HEK293 (cell line): ENCODE results near the gene TMEM63B.
A peak's percentile ranks its signal among the peaks of the same experiment; 100 is the strongest.

Experiments used
- CTCF ChIA-PET: fragments of 350-600 bp; formaldehyde crosslinking; extraction: SDS; loops from one replicate; lab custom pipeline; 2021; ENCODE audit warnings: antibody characterized with exemption; lab: Yijun Ruan, JAX
- POLR2A ChIA-PET: fragments of 300-600 bp; formaldehyde crosslinking; extraction: SDS; loops from one replicate; lab custom pipeline; 2020; ENCODE audit warnings: antibody characterized with exemption, inconsistent platforms; lab: Yijun Ruan, JAX
- H3K27ac ChIP-seq: fragments of 200-500 bp; sonication (Bioruptor generic); 2 replicates; pipeline ENCODE4 v1.5.1; 2014; ENCODE audit warnings: low read depth, low read length, control low read depth, inconsistent platforms; ENCODE audit errors: extremely low read depth
- H3K36me3 ChIP-seq, 2 experiments: fragments of 200-500 bp in 1 of 2; sonication (Bioruptor generic) in 1 of 2; 1 replicate in 1 of 2; 2 replicates in 1 of 2; pipeline ENCODE4 v1.5.1; 2014 to 2017; ENCODE audit warnings: inconsistent platforms in 2 of 2, low read length in 2 of 2; ENCODE audit not compliant: control insufficient read depth in 2 of 2, insufficient read depth in 1 of 2
- H3K4me1 ChIP-seq: fragments of 200-500 bp; sonication (Bioruptor generic); 2 replicates; pipeline ENCODE4 v1.5.1; 2014; ENCODE audit warnings: mild to moderate bottlenecking, low read length, inconsistent platforms; ENCODE audit not compliant: control insufficient read depth, insufficient read depth
- H3K4me3 ChIP-seq: 2 replicates; pipeline ENCODE4 v1.5.1; 2011; ENCODE audit warnings: low read depth, mild to moderate bottlenecking, control low read depth, low read length, moderate library complexity
- H3K9me3 ChIP-seq: fragments of 200-500 bp; sonication (Bioruptor generic); 2 replicates; pipeline ENCODE4 v1.5.1; 2014; ENCODE audit warnings: low read depth, low read length, inconsistent platforms; ENCODE audit not compliant: control insufficient read depth, insufficient read depth
- KLF1 ChIP-seq: fragments of 450-650 bp; formaldehyde crosslinking; IDR thresholded peaks from 2 replicates; pipeline ENCODE4 v1.5.1; 2016; ENCODE audit warnings: missing biosample characterization, missing genetic modification characterization
- KLF9 ChIP-seq: fragments of 450-650 bp; formaldehyde crosslinking; IDR thresholded peaks from 2 replicates; pipeline ENCODE4 v1.5.1; 2016; ENCODE audit warnings: missing biosample characterization, missing genetic modification characterization, low read depth
- OVOL3 ChIP-seq: fragments of 450-650 bp; formaldehyde crosslinking; IDR thresholded peaks from 2 replicates; pipeline ENCODE4 v1.5.1; 2016; ENCODE audit warnings: missing biosample characterization, missing genetic modification characterization
- PBX3 ChIP-seq: sonication (generic); formaldehyde crosslinking; IDR thresholded peaks from 2 replicates; pipeline ENCODE4 v1.8.1; 2022; ENCODE audit warnings: mild to moderate bottlenecking, moderate library complexity, missing genetic modification reagents
- PRDM1 ChIP-seq: fragments of 450-650 bp; formaldehyde crosslinking; IDR thresholded peaks from 2 replicates; pipeline ENCODE4; 2016; ENCODE audit warnings: missing biosample characterization, missing genetic modification characterization
- SCRT2 ChIP-seq: fragments of 450-650 bp; formaldehyde crosslinking; IDR thresholded peaks from 2 replicates; pipeline ENCODE4 v1.5.1; 2016; ENCODE audit warnings: missing biosample characterization, missing genetic modification characterization
- ZBTB21 ChIP-seq: fragments of 450-650 bp; formaldehyde crosslinking; IDR thresholded peaks from 2 replicates; pipeline ENCODE4 v1.5.1; 2017; ENCODE audit warnings: missing biosample characterization, missing genetic modification characterization
- ZBTB44 ChIP-seq: fragments of 450-650 bp; IDR thresholded peaks from 2 replicates; pipeline ENCODE4 v1.5.1; 2018; ENCODE audit warnings: missing biosample characterization, mild to moderate bottlenecking, missing genetic modification characterization
- ZBTB48 ChIP-seq: fragments of 450-650 bp; formaldehyde crosslinking; IDR thresholded peaks from 2 replicates; pipeline ENCODE4 v1.5.1; 2016; ENCODE audit warnings: missing biosample characterization, missing genetic modification characterization
- ZIC2 ChIP-seq: fragments of 450-650 bp; formaldehyde crosslinking; IDR thresholded peaks from 2 replicates; pipeline ENCODE4 v1.5.1; 2016; ENCODE audit warnings: missing biosample characterization, missing genetic modification characterization
- ZNF10 ChIP-seq: fragments of 450-650 bp; formaldehyde crosslinking; IDR thresholded peaks from 2 replicates; pipeline ENCODE4 v1.5.1; 2017; ENCODE audit warnings: missing biosample characterization, missing genetic modification characterization
- ZNF174 ChIP-seq: fragments of 450-650 bp; formaldehyde crosslinking; IDR thresholded peaks from 2 replicates; pipeline ENCODE4 v1.5.0; 2017; ENCODE audit warnings: missing biosample characterization, mild to moderate bottlenecking, missing genetic modification characterization
- ZNF19 ChIP-seq: fragments of 450-650 bp; formaldehyde crosslinking; IDR thresholded peaks from 2 replicates; pipeline ENCODE4; 2016; ENCODE audit warnings: missing biosample characterization, missing genetic modification characterization, low read depth
- ZNF239 ChIP-seq: fragments of 450-650 bp; formaldehyde crosslinking; IDR thresholded peaks from 2 replicates; pipeline ENCODE4 v1.5.1; 2016; ENCODE audit warnings: missing biosample characterization, missing genetic modification characterization
- ZNF341 ChIP-seq: fragments of 450-650 bp; formaldehyde crosslinking; IDR thresholded peaks from 2 replicates; pipeline ENCODE4; 2016; ENCODE audit warnings: low read depth, missing biosample characterization, missing genetic modification characterization
- ZNF488 ChIP-seq: fragments of 450-650 bp; formaldehyde crosslinking; IDR thresholded peaks from 2 replicates; pipeline ENCODE4 v1.5.1; 2016; ENCODE audit warnings: missing biosample characterization, missing genetic modification characterization
- ZNF510 ChIP-seq: fragments of 450-650 bp; formaldehyde crosslinking; IDR thresholded peaks from 2 replicates; pipeline ENCODE4 v1.5.1; 2018; ENCODE audit warnings: mild to moderate bottlenecking, missing genetic modification characterization, missing biosample characterization; ENCODE audit not compliant: insufficient replicate concordance
- ZNF610 ChIP-seq: fragments of 450-650 bp; formaldehyde crosslinking; IDR thresholded peaks from 2 replicates; pipeline ENCODE4 v1.5.1; 2016; ENCODE audit warnings: missing biosample characterization, missing genetic modification characterization, borderline replicate concordance
- ZNF785 ChIP-seq: fragments of 450-650 bp; formaldehyde crosslinking; IDR thresholded peaks from 2 replicates; pipeline ENCODE4 v1.5.1; 2016; ENCODE audit warnings: missing biosample characterization, missing genetic modification characterization
- TF ChIP-seq, protein P1 (sequence below): fragments of 450-650 bp; formaldehyde crosslinking; IDR thresholded peaks from 2 replicates; pipeline ENCODE4 v1.5.1; 2017; ENCODE audit warnings: missing biosample characterization, missing genetic modification characterization

TMEM63B gene

GRCh38 chr6:44201200-44201599 lies 73.8 kb downstream of the TMEM63B start:
- ChIA-PET POLR2A (interaction anchor here (0.8 to 1.5 kb wide), 2 partner anchors 8 to 47 kb away, joined by 3 read pairs; no protein-coding TSS in a partner anchor), CTCF (interaction anchor here (0.6 to 2.1 kb wide), 6 partner anchors 8 to 110 kb away, joined by 3 to 10 read pairs (median 4); no protein-coding TSS in a partner anchor)
- no peak overlapping the region for H3K27ac ChIP-seq

DNA sequence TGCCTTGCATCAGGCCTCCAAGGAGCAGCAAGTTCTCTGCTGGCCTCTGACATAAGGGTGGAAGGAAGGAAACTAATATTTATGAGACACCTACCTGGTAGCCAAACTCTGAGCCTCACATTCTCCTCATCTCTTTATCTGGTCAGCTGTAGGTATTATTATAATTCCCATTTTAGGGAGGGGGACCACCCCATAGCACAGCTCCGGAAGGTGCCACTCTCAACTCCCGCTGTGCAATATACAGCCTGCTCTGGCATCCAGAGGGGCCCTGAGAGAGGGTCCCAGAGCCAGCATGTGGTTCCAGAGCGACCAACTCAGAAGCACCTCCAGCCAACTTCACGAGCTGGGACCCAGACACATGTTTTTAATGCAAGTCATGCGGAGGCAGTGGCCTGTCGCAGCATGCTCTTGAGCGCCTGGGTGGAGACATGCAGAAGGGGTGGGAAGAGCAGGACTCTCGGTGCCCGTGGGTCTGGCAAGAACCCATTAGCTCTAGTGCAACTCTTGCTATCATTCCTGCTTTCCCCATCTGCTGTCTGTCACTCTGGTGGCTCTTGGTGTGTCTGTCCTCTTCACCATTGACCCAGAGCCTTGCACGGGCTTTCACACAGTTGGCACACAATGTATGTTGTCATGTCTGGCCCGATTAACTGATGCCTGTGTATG lies 74.4 kb downstream of the TMEM63B start:
- TF ChIP-seq ZNF341 (peak; percentile 58), ZBTB44 (peak; percentile 80), PBX3 (CRISPR knock-in tag) (no peak), ZIC2 (tag by site-specific recombination) (0 out of 2 replicates have a peak, but pooled peaks have one; percentile 19)
- H3K27ac ChIP-seq = no peak overlapping the region
- ChIA-PET CTCF (interaction anchor here (0.6 to 1.9 kb wide), 4 partner anchors 7 to 110 kb away, joined by 3 to 6 read pairs (median 4); no protein-coding TSS in a partner anchor), POLR2A (interaction anchor here (1.7 kb wide), 1 partner anchor 45 kb away, joined by 6 read pairs; the partner anchor contains the start of gene HSP90AB1)
- no peaks in the 10 kb centered on the region for H3K9me3 ChIP-seq
- H3K4me3 ChIP-seq = no peak overlapping the region
- no peaks in the 10 kb centered on the region for H3K4me1 ChIP-seq
- no peaks in the 10 kb centered on the region for H3K36me3 ChIP-seq

More at GRCh38 chr6:44201200-44201599, 73.8 kb downstream of the TMEM63B start:
- TF ChIP-seq ZNF510 (tag by site-specific recombination) (no peak), ZNF239 (tag by site-specific recombination) (no peak), OVOL3 (no peak), KLF1 (peak; percentile 17; the same call in 1 of the 2 replicates), KLF9 (tag by site-specific recombination) (no peak), PRDM1 (no peak), SCRT2 (tag by site-specific recombination) (no peak), ZNF19 (no peak), PBX3 (CRISPR knock-in tag) (no peak), ZNF10 (tag by site-specific recombination) (no peak), ZBTB48 (tag by site-specific recombination) (0 out of 2 replicates have a peak, but pooled peaks have one; percentile 27), ZNF174 (tag by site-specific recombination) (no peak), ZNF785 (tag by site-specific recombination) (no peak), ZNF610 (no peak), ZNF488 (no peak), ZBTB21 (tag by site-specific recombination) (no peak)
- TF ChIP-seq, protein P1, sequence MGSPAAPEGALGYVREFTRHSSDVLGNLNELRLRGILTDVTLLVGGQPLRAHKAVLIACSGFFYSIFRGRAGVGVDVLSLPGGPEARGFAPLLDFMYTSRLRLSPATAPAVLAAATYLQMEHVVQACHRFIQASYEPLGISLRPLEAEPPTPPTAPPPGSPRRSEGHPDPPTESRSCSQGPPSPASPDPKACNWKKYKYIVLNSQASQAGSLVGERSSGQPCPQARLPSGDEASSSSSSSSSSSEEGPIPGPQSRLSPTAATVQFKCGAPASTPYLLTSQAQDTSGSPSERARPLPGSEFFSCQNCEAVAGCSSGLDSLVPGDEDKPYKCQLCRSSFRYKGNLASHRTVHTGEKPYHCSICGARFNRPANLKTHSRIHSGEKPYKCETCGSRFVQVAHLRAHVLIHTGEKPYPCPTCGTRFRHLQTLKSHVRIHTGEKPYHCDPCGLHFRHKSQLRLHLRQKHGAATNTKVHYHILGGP = no peak
- TF ChIP-seq, all 188 proteins: peak for 2
- Histone ChIP-seq H3K4me3 (no peak overlapping the region), H3K36me3 (no peaks in the 10 kb centered on the region), H3K4me1 (no peaks in the 10 kb centered on the region), H3K9me3 (no peaks in the 10 kb centered on the region)
